ENCODE measurements around the gene KRTAP10-3. TPM values are rescaled to one million over a fixed set of nuclear protein-coding genes. Genes with fewer than 3 reads are reported as not detected.
"Not testable (repeated sequence)": the region's sequence is repeated elsewhere in the genome, so short reads cannot be mapped to it uniquely, and the experiment has no call there.

Gene KRTAP10-3
- polyA plus RNA-seq, 1 donor from 2014 or later, result not detected

DNA sequence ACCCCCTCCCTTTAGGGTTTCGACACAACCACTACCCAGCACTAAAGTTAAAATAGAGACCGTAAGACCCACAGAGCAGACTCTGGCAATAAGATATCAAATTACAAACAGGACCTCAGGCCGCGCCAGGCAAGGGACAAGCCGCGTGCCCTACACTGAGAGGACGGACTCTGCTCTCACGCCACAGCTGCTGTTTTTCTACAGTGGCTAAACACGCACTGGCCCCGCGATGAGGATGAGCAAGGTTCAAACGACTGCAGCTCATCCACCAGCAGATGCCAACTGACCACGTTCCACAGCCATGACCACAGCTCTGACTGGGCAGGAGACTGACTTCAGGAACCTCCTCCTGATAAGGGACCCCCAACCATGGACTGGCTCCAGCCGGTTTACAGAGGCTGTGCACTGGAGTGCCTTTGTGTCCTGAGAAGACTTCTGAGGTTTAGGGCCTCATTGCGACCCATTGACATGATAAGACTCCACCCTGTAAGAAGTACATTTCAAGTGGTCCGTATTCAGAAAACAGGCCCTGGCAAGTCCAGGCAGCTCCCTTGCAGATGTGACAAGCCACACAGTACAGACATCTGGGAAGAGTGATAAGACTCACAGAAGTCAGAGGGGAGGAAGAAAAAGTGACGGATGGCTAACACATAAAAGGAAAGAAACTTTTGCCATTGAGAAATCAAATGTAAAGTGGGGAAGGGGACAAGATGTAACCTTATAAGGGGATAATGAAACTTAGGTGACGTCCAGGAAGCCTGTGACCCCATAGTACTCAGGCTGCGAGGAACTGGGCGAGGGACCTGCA is 35.2 kb upstream of the KRTAP10-3 start:
- H3K36me3 Mint-ChIP-seq, result peaks cover 2% of the 10 kb centered on the region
- no peak overlapping the region for H3K4me3 Mint-ChIP-seq
- no peaks in the 10 kb centered on the region for H3K4me1 Mint-ChIP-seq
- H3K27ac Mint-ChIP-seq, result no peak overlapping the region
- H3K9me3 Mint-ChIP-seq, result peaks cover 0 to 5% (median 2%) of the 10 kb centered on the region in 3 donors
- H3K27me3 Mint-ChIP-seq, result peaks cover 10% of the 10 kb centered on the region

- no peak within 1 kb of the TSS for H3K27ac Mint-ChIP-seq
- peak within 1 kb of the TSS in 1 of 4 donors; percentile 8 for H3K4me3 Mint-ChIP-seq
- peaks cover 10% of the 10 kb centered on the region for H3K27me3 Mint-ChIP-seq
- no peaks in the 10 kb centered on the region for H3K9me3 Mint-ChIP-seq
- no peaks in the 10 kb centered on the region for H3K4me1 Mint-ChIP-seq
- H3K36me3 Mint-ChIP-seq, result no peaks in the 10 kb centered on the region
Observed at GRCh38 chr21:44592446-44593311, 34.1 kb upstream of the KRTAP10-3 start, which contains the start of gene KRTAP10-6. TSS of gene KRTAP10-6 (minus strand) at chr21:44592505. CDS start at chr21:44592484, 21 bp downstream.

DNA sequence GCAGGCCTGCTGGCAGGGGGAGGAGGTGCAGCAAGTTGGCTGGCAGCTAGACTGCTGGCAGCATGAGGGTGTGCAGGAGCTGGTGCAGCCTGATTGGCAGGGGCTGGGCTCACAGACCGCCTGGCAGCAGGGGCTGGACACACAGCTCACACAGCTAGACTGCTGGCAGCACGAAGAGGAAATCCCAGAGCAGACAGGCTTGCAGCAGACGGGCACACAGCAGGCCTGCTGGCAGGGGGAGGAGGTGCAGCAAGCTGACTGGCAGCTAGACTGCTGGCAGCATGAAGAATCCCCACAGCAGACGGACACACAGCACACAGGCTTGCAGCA is 33.2 kb upstream of the KRTAP10-3 start:
- peaks cover 14% of the 10 kb centered on the region for H3K27me3 Mint-ChIP-seq
- not testable (repeated sequence) for H3K36me3 Mint-ChIP-seq, H3K9me3 Mint-ChIP-seq, H3K27ac Mint-ChIP-seq, H3K4me1 Mint-ChIP-seq
- H3K4me3 Mint-ChIP-seq, result peak overlapping the region in 1 of 4 donors; percentile 8

GRCh38 chr21:44590897-44591800 is 32.6 kb upstream of the KRTAP10-3 start:
- H3K27me3 Mint-ChIP-seq, result peaks cover 19% of the 10 kb centered on the region

GRCh38 chr21:44590311-44590721 is 31.7 kb upstream of the KRTAP10-3 start:
- H3K27me3 Mint-ChIP-seq, result peaks cover 21% of the 10 kb centered on the region
- H3K36me3 Mint-ChIP-seq, result no peaks in the 10 kb centered on the region
- no peak overlapping the region for H3K27ac Mint-ChIP-seq
- peaks cover 0 to 7% (median 0%) of the 10 kb centered on the region in 3 donors for H3K9me3 Mint-ChIP-seq
- no peak overlapping the region for H3K4me3 Mint-ChIP-seq
- H3K4me1 Mint-ChIP-seq, result no peaks in the 10 kb centered on the region

More at GRCh38 chr21:44590897-44591800, 32.6 kb upstream of the KRTAP10-3 start:
- not testable (repeated sequence) for H3K9me3 Mint-ChIP-seq, H3K4me1 Mint-ChIP-seq, H3K36me3 Mint-ChIP-seq, H3K27ac Mint-ChIP-seq
- H3K4me3 Mint-ChIP-seq, result peak overlapping the region in 1 of 4 donors; percentile 8

DNA sequence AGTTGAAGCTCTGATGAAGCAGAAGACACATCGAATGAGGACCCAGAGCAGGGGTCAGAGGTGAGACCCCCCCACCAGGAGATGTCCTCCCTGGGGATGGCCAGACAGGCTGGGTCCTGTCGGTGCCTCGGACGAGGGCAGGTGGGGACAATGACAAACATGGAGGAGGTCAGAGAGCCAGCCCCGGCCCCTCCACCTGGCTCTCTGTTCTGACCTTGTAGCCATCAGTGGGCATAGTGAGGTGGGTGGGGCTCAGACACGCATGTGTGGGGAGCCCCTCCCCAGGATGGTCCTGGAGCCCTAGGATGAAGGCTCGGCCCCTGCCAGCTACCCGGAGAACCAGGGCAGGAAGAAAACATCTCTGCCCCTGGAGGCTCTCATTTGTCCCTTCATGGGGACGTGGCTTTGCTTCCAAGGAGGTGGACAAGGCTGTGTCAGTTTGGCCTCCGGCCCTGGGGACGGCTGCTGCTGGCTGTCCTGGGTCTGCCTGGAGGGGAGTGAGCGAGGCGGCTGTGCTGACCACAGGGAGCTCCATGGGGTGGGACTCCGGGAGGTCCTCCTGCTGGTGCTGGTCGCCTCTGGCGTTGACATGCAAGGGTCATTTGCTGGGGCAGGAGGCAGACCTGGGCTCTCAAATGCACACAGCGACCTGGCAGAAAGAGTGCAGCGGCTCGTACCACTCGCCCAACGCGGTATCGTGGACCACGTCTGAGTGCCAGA is 31.2 kb upstream of the KRTAP10-3 start:
- Mint-ChIP-seq H3K27me3 (peaks cover 25% of the 10 kb centered on the region), H3K4me3 (no peak overlapping the region), H3K27ac (no peak overlapping the region), H3K36me3 (no peaks in the 10 kb centered on the region), H3K4me1 (no peaks in the 10 kb centered on the region), H3K9me3 (peaks cover 0 to 7% (median 0%) of the 10 kb centered on the region in 3 donors)

DNA sequence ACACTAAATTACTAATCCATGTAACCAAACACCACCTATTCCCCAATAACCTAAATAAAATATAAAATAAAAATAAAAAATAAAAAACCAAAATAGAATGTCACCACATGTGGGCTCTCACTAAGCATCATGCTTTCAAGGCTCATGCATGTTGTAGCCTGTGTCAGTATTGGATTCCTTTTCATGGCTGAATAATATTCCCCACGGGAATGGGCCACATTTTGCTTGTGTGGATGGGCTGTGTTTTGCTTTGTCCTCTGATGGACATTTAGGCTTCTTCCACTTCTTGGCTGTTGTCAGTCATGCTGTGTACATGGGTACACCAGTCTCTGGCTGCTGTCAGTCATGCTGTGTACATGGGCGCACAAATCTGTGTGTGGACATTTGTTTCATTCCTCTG is 30.5 kb upstream of the KRTAP10-3 start:
- Mint-ChIP-seq H3K4me3 (no peak overlapping the region), H3K36me3 (no peaks in the 10 kb centered on the region), H3K9me3 (peaks cover 0 to 7% (median 0%) of the 10 kb centered on the region in 3 donors), H3K4me1 (no peaks in the 10 kb centered on the region), H3K27me3 (peaks cover 25% of the 10 kb centered on the region), H3K27ac (no peak overlapping the region)

DNA sequence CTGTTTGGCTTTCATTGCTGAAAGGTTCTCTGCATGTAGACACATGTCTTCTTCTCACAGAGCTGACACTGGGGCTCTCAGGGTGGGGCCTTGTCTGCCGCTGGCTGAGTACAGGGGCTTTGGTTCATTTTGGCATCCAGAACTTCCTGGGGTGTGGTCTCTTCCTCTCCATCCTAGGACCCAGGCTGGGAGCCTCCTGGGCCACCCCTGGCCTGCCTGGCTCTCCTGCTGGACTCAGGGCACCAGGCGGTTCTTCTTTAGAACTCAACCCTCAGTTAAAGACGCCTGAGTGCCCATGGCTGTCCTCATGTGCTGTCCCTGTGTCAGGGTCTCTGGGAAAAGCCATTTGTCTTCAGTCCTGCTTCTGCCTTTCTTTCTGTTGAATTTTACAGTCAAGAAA is 27.3 kb upstream of the KRTAP10-3 start:
- Mint-ChIP-seq H3K27me3 (peaks cover 30% of the 10 kb centered on the region), H3K4me3 (no peak overlapping the region), H3K4me1 (no peaks in the 10 kb centered on the region), H3K36me3 (no peaks in the 10 kb centered on the region), H3K9me3 (peaks cover 0 to 14% (median 10%) of the 10 kb centered on the region in 3 donors), H3K27ac (no peak overlapping the region)

GRCh38 chr21:44583800-44584147 is 25.2 kb upstream of the KRTAP10-3 start:
- Mint-ChIP-seq H3K4me3 (no peak overlapping the region), H3K27ac (no peak overlapping the region)

DNA sequence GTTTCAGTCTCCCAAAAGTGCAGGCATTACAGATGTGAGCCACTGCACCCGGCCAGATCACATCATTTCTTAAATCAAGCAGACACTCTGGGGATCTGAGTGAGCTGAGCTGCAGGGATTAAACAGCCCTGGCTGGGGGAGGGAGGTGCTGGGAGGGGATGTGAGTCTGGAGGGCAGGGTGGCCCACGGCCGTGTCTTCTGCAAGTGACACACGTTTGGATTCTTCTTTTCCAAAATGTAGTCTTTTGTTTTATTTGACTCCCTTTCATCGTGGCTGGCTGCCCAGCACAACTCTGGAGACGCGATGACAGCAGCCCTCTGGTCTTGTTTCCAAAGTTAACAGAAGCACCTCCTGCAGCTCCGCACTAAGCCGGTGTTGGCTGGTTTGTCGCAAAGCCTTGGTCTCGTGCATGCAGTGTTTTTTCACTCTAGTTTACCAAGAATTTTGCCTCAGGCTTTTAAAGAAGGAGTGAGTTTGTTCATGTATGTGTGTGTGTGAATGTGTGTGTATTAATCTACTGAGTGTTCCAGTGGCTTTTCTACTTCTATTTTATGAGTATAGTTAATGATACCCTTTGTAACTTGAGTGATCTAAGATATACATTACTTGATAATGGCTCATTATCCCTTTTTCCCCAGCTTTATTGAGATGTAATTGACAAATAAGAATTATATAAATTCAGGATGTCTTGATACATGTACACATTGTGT is 24.6 kb upstream of the KRTAP10-3 start:
- Mint-ChIP-seq H3K27me3 (peaks cover 23% of the 10 kb centered on the region), H3K4me3 (peak overlapping the region in 1 of 4 donors; percentile 70), H3K36me3 (peaks cover 4% of the 10 kb centered on the region), H3K4me1 (peaks cover 0 to 2% (median 0%) of the 10 kb centered on the region in 3 donors), H3K9me3 (peaks cover 0 to 17% (median 16%) of the 10 kb centered on the region in 3 donors), H3K27ac (no peak overlapping the region)

More at GRCh38 chr21:44583800-44584147, 25.2 kb upstream of the KRTAP10-3 start:
- Mint-ChIP-seq H3K27me3 (peaks cover 23% of the 10 kb centered on the region), H3K9me3 (peaks cover 0 to 17% (median 15%) of the 10 kb centered on the region in 3 donors), H3K36me3 (peaks cover 4% of the 10 kb centered on the region), H3K4me1 (peaks cover 0 to 2% (median 0%) of the 10 kb centered on the region in 3 donors)

- no peak overlapping the region for H3K27ac Mint-ChIP-seq
- H3K36me3 Mint-ChIP-seq, result peaks cover 7% of the 10 kb centered on the region
- peaks cover 1 to 26% (median 24%) of the 10 kb centered on the region in 3 donors for H3K9me3 Mint-ChIP-seq
- peaks cover 21% of the 10 kb centered on the region for H3K27me3 Mint-ChIP-seq
- no peak overlapping the region for H3K4me3 Mint-ChIP-seq
- H3K4me1 Mint-ChIP-seq, result peaks cover 0 to 2% (median 0%) of the 10 kb centered on the region in 3 donors
Observed at GRCh38 chr21:44582055-44582454, 23.5 kb upstream of the KRTAP10-3 start.

GRCh38 chr21:44581158-44581557 is 22.6 kb upstream of the KRTAP10-3 start:
- H3K27me3 Mint-ChIP-seq, result peaks cover 14% of the 10 kb centered on the region
- H3K4me1 Mint-ChIP-seq, result peaks cover 0 to 2% (median 0%) of the 10 kb centered on the region in 3 donors
- H3K4me3 Mint-ChIP-seq, result no peak overlapping the region
- peaks cover 7% of the 10 kb centered on the region for H3K36me3 Mint-ChIP-seq
- H3K9me3 Mint-ChIP-seq, result peaks cover 4 to 30% (median 22%) of the 10 kb centered on the region in 3 donors
- no peak overlapping the region for H3K27ac Mint-ChIP-seq

DNA sequence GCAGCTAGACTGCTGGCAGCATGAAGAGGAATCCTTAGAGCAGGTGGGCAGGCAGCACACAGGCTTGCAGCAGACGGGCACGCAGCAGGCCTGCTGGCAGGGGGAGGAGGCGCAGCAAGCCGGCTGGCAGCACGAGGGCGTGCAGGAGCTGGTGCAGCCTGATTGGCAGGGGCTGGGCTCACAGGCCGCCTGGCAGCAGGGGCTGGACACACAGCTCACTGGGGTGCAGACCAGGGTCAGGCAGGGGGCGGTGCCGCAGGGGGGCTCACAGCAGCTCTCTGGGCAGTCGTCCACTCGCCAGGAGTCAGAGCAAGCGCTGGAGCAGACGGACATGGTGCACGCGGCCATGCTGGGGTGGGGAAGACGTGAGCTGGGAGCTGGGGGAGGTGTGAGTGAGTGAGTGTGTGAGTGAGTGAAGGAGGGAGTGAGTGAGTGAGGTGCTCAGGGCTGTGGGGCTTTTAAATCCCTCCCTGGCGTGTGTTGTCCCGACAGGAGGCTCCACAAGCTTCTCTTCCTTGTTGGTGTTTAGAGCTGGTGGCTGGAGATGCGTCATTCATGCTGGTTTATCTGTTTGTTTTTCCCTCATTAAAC is 21.7 kb upstream of the KRTAP10-3 start, which contains the start of gene KRTAP10-5:
Gene KRTAP10-5 (minus strand): TSS at position 374 of the 591 bp plus-strand sequence. CDS start 26 bp downstream, at position 348.
- H3K27ac Mint-ChIP-seq, H3K36me3 Mint-ChIP-seq, H3K4me1 Mint-ChIP-seq: not testable (repeated sequence)
- Mint-ChIP-seq H3K27me3 (peaks cover 12% of the 10 kb centered on the region), H3K9me3 (peaks cover 4 to 30% (median 19%) of the 10 kb centered on the region in 3 donors), H3K4me3 (peak within 1 kb of the TSS in 1 of 4 donors; percentile 32)
